DND-41 (cell line): ENCODE data around the gene LEUTX.

ENCODE experiments used
- CTCF ChIP-seq: IDR thresholded peaks from 2 replicates; pipeline ENCODE4 v1.5.1; 2012; ENCODE audit warnings: borderline replicate concordance, low read length, moderate library complexity, mild to moderate bottlenecking; ENCODE audit not compliant: poor library complexity, severe bottlenecking; ENCODE audit errors: extremely low read depth
- EZH2 ChIP-seq: IDR thresholded peaks from 3 replicates; pipeline ENCODE4 v1.6.1; 2012; ENCODE audit warnings: borderline replicate concordance, low read depth, mild to moderate bottlenecking, moderate library complexity, low read length, inconsistent platforms; ENCODE audit not compliant: severe bottlenecking

GRCh38 chr19:39817888-39818561, 39.4 kb downstream of the LEUTX start:
- no peak for TF ChIP-seq CTCF
- no peak for TF ChIP-seq EZH2
